Measurements from ENCODE around the gene FBXL7.
A peak's percentile ranks its signal among the peaks of the same experiment; 100 is the strongest.

Gene FBXL7

GRCh38 chr5:15499528-15500324 is at the start of gene FBXL7:
Gene FBXL7, plus strand, starts transcription at chr5:15500180.
- DNase-seq (ENCODE audit: insufficient read length, low spot score) (peak; percentile 84), FAIRE-seq (peak; percentile 73)
- peak; percentile 88 for TF ChIP-seq POLR2A (IDR thresholded peaks at IDR 0.05; ENCODE audit: low read depth, low read length)

GRCh38 chr5:15450473-15450872 is 49.5 kb upstream of the FBXL7 start:
- DNase-seq (ENCODE audit: insufficient read length, low spot score) (no peak), FAIRE-seq (no peak)
- TF ChIP-seq POLR2A (IDR thresholded peaks at IDR 0.05; ENCODE audit: low read depth, low read length), result no peak

DNA sequence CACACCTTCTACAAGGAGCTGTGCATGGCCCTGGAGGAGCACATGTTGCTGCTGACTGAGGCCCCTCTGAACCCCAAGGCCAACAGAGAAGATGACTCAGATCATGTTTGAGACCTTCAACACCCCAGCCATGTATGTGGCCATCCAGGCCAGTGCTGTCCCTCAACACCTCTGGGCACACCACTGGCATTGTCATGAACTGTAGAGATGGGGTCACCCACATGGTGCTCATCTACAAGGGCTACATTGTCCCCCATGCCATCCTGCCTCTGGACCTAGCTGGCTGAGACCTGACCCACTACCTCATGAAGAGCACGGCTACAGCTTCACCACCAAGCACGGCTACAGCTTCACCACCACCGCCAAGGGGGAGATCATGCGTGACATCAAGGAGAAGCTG is 49.0 kb upstream of the FBXL7 start:
- TF ChIP-seq POLR2A (IDR thresholded peaks at IDR 0.05; ENCODE audit: low read depth, low read length), result no peak
- FAIRE-seq, result no peak
- no peak for DNase-seq (ENCODE audit: insufficient read length, low spot score)

- FAIRE-seq, result no peak
- DNase-seq (ENCODE audit: insufficient read length, low spot score), result no peak
- no peak for TF ChIP-seq POLR2A (IDR thresholded peaks at IDR 0.05; ENCODE audit: low read depth, low read length)
Observed at GRCh38 chr5:15452030-15452429, 48.0 kb upstream of the FBXL7 start.

DNA sequence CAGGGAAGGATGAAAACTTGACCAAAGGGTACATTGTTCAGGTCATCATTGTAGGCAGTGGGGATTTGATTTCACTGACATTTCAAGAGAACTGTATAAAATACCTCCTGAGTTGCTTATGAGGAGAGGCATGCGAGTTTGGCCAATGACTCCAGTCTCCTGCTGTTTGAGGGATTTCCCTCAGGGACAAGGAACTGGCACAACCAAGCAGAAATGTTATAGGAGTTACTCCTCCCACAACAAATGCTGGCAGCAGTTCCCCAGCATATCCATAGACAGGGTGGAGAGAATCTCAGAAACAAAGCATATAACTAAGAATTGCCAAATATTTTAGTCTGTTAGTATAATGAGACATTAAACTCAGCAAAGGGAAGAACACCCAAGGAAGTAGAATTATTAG is 47.2 kb upstream of the FBXL7 start:
- no peak for TF ChIP-seq POLR2A (IDR thresholded peaks at IDR 0.05; ENCODE audit: low read depth, low read length)
- no peak for FAIRE-seq
- DNase-seq (ENCODE audit: insufficient read length, low spot score), result no peak

- DNase-seq (ENCODE audit: insufficient read length, low spot score) (no peak), FAIRE-seq (no peak)
- no peak for TF ChIP-seq POLR2A (IDR thresholded peaks at IDR 0.05; ENCODE audit: low read depth, low read length)
Observed at GRCh38 chr5:15459200-15459599, 40.8 kb upstream of the FBXL7 start.

GRCh38 chr5:15463231-15463980 is 36.6 kb upstream of the FBXL7 start:
- TF ChIP-seq POLR2A (IDR thresholded peaks at IDR 0.05; ENCODE audit: low read depth, low read length), result no peak
- FAIRE-seq, result peak; percentile 91
- DNase-seq (ENCODE audit: insufficient read length, low spot score), result no peak

- DNase-seq (ENCODE audit: insufficient read length, low spot score) (no peak), FAIRE-seq (no peak)
- no peak for TF ChIP-seq POLR2A (IDR thresholded peaks at IDR 0.05; ENCODE audit: low read depth, low read length)
Observed at GRCh38 chr5:15472116-15472515, 27.9 kb upstream of the FBXL7 start.

DNA sequence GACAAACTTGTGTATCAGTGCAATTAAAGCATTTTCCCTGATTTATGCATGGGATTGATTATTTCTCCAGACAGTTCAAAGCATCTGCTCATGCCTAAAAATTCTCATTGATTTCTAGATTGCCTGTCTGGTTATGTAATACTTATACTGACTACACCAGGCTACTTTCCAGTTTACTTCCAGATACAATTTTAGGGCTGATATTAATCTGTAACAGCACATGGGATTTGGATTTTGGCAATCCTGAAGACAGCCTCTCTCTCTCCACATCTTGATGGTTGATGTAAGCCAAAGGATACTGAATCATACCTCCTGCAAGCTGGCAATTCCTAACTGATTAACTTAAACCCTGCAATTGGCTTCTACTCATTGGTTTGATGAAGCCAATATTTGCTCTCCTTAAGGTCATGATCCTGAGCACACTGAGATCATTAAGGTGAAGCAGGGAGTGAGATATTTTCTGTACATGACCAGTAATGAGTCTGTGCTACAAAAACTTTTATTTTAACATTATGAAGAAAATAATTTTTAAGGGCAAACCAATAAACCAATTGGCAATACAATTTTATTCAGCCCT is 25.7 kb upstream of the FBXL7 start:
- TF ChIP-seq POLR2A (IDR thresholded peaks at IDR 0.05; ENCODE audit: low read depth, low read length), result no peak
- DNase-seq (ENCODE audit: insufficient read length, low spot score) (no peak), FAIRE-seq (no peak)

- DNase-seq (ENCODE audit: insufficient read length, low spot score), result no peak
- TF ChIP-seq POLR2A (IDR thresholded peaks at IDR 0.05; ENCODE audit: low read depth, low read length), result no peak
- FAIRE-seq, result no peak
Observed at GRCh38 chr5:15475367-15475766, 24.6 kb upstream of the FBXL7 start.

GRCh38 chr5:15476977-15477376 is 23.0 kb upstream of the FBXL7 start:
- DNase-seq (ENCODE audit: insufficient read length, low spot score), result no peak
- no peak for FAIRE-seq
- TF ChIP-seq POLR2A (IDR thresholded peaks at IDR 0.05; ENCODE audit: low read depth, low read length), result no peak

GRCh38 chr5:15480436-15480835 is 19.5 kb upstream of the FBXL7 start:
- TF ChIP-seq POLR2A (IDR thresholded peaks at IDR 0.05; ENCODE audit: low read depth, low read length), result no peak
- DNase-seq (ENCODE audit: insufficient read length, low spot score) (no peak), FAIRE-seq (no peak)

DNA sequence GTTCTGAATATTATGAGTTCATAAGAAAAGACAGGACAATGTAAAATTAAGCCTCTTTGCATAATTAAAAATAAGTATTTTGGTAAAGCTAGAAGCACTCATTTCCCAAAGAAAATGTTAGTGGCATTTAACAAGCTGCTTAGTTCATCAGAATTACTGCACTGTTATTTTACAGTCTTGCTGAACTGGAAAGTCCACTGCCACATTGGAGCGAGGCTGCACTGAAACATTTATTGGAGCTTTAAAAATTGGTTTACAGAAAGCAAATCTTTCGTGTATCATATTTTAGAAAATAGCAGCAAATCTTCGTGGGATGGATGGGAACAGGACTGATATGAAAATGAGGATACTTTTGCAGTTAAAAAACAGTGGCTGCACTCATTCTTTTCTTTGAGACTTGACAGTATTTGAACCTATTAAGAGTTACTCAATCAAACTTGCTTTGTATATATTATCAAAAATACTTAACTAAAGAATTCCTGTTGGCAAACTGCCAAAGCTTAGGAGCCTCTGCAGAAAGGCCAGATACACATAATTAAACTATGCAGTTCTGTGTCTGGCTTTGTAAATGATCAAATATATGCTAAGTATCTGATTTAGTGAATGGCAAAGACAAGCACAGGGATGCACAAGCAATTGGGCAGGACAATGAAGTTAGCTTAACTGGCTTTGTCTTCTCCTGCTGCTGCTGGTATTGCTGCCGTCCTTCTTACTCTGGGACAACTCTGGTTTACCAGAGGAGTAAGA is 16.5 kb upstream of the FBXL7 start:
- DNase-seq (ENCODE audit: insufficient read length, low spot score) (no peak), FAIRE-seq (no peak)
- TF ChIP-seq POLR2A (IDR thresholded peaks at IDR 0.05; ENCODE audit: low read depth, low read length), result no peak

- DNase-seq (ENCODE audit: insufficient read length, low spot score) (no peak), FAIRE-seq (no peak)
- TF ChIP-seq POLR2A (IDR thresholded peaks at IDR 0.05; ENCODE audit: low read depth, low read length), result no peak
Observed at GRCh38 chr5:15487228-15487627, 12.8 kb upstream of the FBXL7 start.

All from H54 (cell line).